MCF 10A (cell line): ENCODE measurements around the gene SPATA13. TPM values are rescaled to one million over a fixed set of nuclear protein-coding genes. Genes with fewer than 3 reads are reported as not detected.

Experiments
- BruUV-seq: library from RNA; stranded (reverse); fragments of 400-500 nt; replicated peaks from 2 replicates; lab custom pipeline; 2021; lab: Mats Ljungman, UMichigan
- CTCF ChIA-PET: fragments of 300-600 bp; sonication (Branson Sonifier 250); formaldehyde crosslinking; extraction: SDS; loops from one replicate; lab custom pipeline; 2021; ENCODE audit warnings: antibody characterized with exemption, inconsistent platforms; lab: Yijun Ruan, JAX
- POLR2A ChIA-PET: fragments of 300-600, 350-650 bp; sonication (Branson Sonifier 250); formaldehyde crosslinking; extraction: SDS; loops from one replicate; lab custom pipeline; 2020; ENCODE audit warnings: antibody characterized with exemption, inconsistent platforms; lab: Yijun Ruan, JAX
- DNase-seq: peaks from one replicate; pipeline ENCODE4 v3.0.0-alpha.2; 2018; ENCODE audit not compliant: unreplicated experiment
- H3K27ac Mint-ChIP-seq: one replicate; pipeline ENCODE4 v1.8.0; 2022; ENCODE audit warnings: mild to moderate bottlenecking, low read depth, mixed read lengths; ENCODE audit not compliant: unreplicated experiment
- H3K27me3 Mint-ChIP-seq: one replicate; pipeline ENCODE4 v1.8.0; 2022; ENCODE audit warnings: mixed read lengths; ENCODE audit not compliant: insufficient read depth, unreplicated experiment
- H3K36me3 Mint-ChIP-seq: one replicate; pipeline ENCODE4 v1.8.0; 2022; ENCODE audit warnings: mild to moderate bottlenecking, moderate library complexity, mixed read lengths; ENCODE audit not compliant: insufficient read depth, unreplicated experiment
- H3K4me1 Mint-ChIP-seq: one replicate; pipeline ENCODE4 v1.8.0; 2022; ENCODE audit warnings: mixed read lengths; ENCODE audit not compliant: insufficient read depth, unreplicated experiment
- H3K4me3 Mint-ChIP-seq: one replicate; pipeline ENCODE4 v1.8.0; 2022; ENCODE audit warnings: mild to moderate bottlenecking, moderate library complexity, mixed read lengths; ENCODE audit not compliant: unreplicated experiment
- H3K9me3 Mint-ChIP-seq: one replicate; pipeline ENCODE4 v1.8.0; 2022; ENCODE audit warnings: mixed read lengths; ENCODE audit not compliant: unreplicated experiment
- intact Hi-C: fragments of 100-400 bp; cut with micrococcal nuclease; formaldehyde crosslinking; loops from 2 replicates; pipeline ENCODE4 v1.14.1; 2022
- total RNA-seq: library from RNA; stranded (reverse); gene quantifications from 2 replicates; pipeline ENCODE4 v1.2.3, GENCODE V29; 2022
- TF ChIP-seq, protein P1 (sequence below): fragments of 200-600 bp; IDR thresholded peaks from one replicate; pipeline ENCODE4 v1.8.0; 2022; ENCODE audit warnings: antibody characterized with exemption, mild to moderate bottlenecking; ENCODE audit not compliant: unreplicated experiment

The SPATA13 gene
- total RNA-seq, 1 experiment from 2014 or later, result 2.2 TPM

DNA sequence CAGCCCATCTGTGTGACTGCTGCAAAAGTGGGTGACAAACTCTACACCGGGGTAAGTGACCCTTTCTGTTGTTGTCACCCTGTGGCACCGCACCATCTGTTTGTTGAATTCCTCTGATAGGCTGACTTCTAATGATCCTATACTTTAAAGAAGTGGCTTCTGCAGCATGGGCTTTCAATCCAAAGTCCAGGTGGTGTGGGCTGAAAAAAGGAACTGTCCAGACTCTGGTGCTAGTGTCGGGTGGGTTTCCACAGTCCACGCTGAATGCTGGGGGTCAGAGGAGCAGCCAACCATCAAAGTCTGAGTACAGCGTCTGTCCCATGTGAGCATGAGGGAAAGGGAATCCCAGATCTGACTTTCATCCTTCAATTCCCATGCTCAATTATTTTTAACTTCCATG is 31.6 kb upstream of the SPATA13 start:
- Mint-ChIP-seq H3K36me3 (peaks cover 7% of the 10 kb centered on the region), H3K27me3 (peaks cover 30% of the 10 kb centered on the region), H3K9me3 (peaks cover 8% of the 10 kb centered on the region), H3K27ac (no peak overlapping the region), H3K4me3 (no peak overlapping the region), H3K4me1 (no peaks in the 10 kb centered on the region)
- CTCF ChIA-PET, result no interaction called here
- no peak for DNase-seq
- intact Hi-C loops, result no loop called here
- POLR2A ChIA-PET, result no interaction called here
- no TSS peak for BruUV-seq
- TF ChIP-seq, protein P1, sequence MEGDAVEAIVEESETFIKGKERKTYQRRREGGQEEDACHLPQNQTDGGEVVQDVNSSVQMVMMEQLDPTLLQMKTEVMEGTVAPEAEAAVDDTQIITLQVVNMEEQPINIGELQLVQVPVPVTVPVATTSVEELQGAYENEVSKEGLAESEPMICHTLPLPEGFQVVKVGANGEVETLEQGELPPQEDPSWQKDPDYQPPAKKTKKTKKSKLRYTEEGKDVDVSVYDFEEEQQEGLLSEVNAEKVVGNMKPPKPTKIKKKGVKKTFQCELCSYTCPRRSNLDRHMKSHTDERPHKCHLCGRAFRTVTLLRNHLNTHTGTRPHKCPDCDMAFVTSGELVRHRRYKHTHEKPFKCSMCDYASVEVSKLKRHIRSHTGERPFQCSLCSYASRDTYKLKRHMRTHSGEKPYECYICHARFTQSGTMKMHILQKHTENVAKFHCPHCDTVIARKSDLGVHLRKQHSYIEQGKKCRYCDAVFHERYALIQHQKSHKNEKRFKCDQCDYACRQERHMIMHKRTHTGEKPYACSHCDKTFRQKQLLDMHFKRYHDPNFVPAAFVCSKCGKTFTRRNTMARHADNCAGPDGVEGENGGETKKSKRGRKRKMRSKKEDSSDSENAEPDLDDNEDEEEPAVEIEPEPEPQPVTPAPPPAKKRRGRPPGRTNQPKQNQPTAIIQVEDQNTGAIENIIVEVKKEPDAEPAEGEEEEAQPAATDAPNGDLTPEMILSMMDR, result no peak

DNA sequence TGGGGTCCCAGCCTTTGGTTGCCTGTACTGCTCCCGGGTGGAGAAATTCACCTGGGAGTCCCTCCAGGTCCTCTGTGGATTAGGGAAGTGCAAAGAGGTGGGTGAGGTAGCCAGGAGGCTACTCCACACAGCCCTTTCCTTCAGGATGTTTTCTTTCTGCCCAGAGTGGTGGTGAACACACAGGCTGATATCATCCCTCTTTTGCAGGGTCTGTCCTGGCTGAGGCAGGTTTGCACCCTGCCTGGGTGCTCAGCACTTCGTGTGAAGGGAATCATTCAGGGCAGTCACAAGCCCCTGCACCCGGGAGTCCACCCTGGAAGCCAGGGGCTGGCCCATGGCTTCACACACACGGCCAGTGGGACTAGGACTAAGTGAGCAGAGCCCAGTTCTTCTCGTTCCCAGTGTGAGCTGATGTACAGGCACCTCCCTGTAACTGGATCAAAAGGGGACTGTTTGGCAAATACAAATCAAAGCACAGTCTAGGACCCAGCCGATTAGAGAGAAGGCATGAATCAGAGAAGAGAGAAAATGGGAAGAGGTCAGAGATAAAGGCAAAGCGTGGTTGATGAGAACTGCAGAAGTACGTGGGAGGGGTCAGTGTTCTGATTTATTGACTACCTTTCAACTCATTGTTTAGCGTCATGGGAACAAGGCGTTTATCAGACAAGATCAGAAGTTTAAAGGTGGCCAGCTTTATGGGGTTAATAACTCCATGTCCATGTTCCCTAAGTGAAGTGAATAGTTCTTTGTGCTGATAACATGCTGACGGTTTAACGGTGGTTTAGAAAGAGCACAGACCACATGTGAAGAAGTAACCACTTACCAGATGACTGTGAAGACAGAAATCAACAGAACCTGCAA is 30.4 kb upstream of the SPATA13 start:
- ChIA-PET CTCF (interaction anchor here (0.7 kb wide), 1 partner anchor 99 kb away, joined by 3 read pairs; no protein-coding TSS in a partner anchor), POLR2A (no interaction called here)
- no TSS peak for BruUV-seq
- H3K27ac Mint-ChIP-seq, result no peak overlapping the region
- peaks cover 7% of the 10 kb centered on the region for H3K36me3 Mint-ChIP-seq
- H3K4me1 Mint-ChIP-seq, result no peaks in the 10 kb centered on the region
- intact Hi-C loops, result no loop called here
- no peak for DNase-seq
- no peak overlapping the region for H3K4me3 Mint-ChIP-seq
- peaks cover 8% of the 10 kb centered on the region for H3K9me3 Mint-ChIP-seq
- TF ChIP-seq, protein P1, result no peak
- peaks cover 20% of the 10 kb centered on the region for H3K27me3 Mint-ChIP-seq

GRCh38 chr13:24131749-24132148 is 28.8 kb upstream of the SPATA13 start:
- H3K4me1 Mint-ChIP-seq, result no peaks in the 10 kb centered on the region
- H3K27me3 Mint-ChIP-seq, result peaks cover 11% of the 10 kb centered on the region
- no peak overlapping the region for H3K27ac Mint-ChIP-seq
- no TSS peak for BruUV-seq
- H3K36me3 Mint-ChIP-seq, result peaks cover 7% of the 10 kb centered on the region
- no peak overlapping the region for H3K4me3 Mint-ChIP-seq
- H3K9me3 Mint-ChIP-seq, result peaks cover 8% of the 10 kb centered on the region
- ChIA-PET CTCF (interaction anchor here (1.3 kb wide), 1 partner anchor 9 kb away, joined by 3 read pairs; no protein-coding TSS in a partner anchor), POLR2A (interaction anchor here (1.2 kb wide), 1 partner anchor 17 kb away, joined by 3 read pairs; no protein-coding TSS in a partner anchor)
- DNase-seq, result no peak
- TF ChIP-seq, protein P1, result no peak
- intact Hi-C loops, result no loop called here

GRCh38 chr13:24133021-24133795 is 27.3 kb upstream of the SPATA13 start:
- Mint-ChIP-seq H3K27me3 (peaks cover 11% of the 10 kb centered on the region), H3K27ac (no peak overlapping the region), H3K36me3 (peaks cover 7% of the 10 kb centered on the region), H3K4me3 (no peak overlapping the region), H3K9me3 (peaks cover 8% of the 10 kb centered on the region), H3K4me1 (no peaks in the 10 kb centered on the region)
- CTCF ChIA-PET, result interaction anchor here (0.7 kb wide), 1 partner anchor 1165 kb away, joined by 3 read pairs; no protein-coding TSS in a partner anchor
- POLR2A ChIA-PET, result interaction anchor here (0.6 kb wide), 1 partner anchor 45 kb away, joined by 3 read pairs; no protein-coding TSS in a partner anchor
- BruUV-seq, result no TSS peak
- DNase-seq, result no peak
- TF ChIP-seq, protein P1, result no peak
- intact Hi-C loops, result no loop called here
